HG02623 (cell line): ENCODE results near the gene CAMSAP2.
A peak's percentile ranks its signal among the peaks of the same experiment; 100 is the strongest.

Experiments used
- ATAC-seq: cut with Tn5 transposase; IDR thresholded peaks from one replicate; pipeline ENCODE4 v1.9.1; 2021; ENCODE audit warnings: moderate library complexity; ENCODE audit not compliant: unreplicated experiment

The CAMSAP2 gene

DNA sequence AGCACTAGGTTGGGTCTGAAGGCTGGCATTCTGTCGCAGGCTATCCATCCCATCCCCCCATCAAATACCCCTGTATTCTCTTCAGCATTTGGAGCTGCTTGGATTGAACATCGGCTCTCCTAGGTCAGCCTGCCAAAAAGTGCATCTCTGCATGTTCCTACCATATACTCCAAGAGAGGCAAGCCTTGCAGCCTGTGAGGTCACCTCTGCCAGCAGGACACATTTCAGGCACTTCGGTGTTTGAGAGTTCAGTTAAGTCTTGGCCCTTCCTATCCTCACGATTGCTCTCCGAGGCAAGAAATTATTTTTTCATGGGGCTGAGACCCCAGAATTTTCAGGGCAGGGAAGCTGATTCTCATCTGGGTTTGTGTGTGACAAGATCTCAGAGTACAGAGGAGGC, 136.7 kb downstream of the CAMSAP2 start:
- ATAC-seq, result no peak

DNA sequence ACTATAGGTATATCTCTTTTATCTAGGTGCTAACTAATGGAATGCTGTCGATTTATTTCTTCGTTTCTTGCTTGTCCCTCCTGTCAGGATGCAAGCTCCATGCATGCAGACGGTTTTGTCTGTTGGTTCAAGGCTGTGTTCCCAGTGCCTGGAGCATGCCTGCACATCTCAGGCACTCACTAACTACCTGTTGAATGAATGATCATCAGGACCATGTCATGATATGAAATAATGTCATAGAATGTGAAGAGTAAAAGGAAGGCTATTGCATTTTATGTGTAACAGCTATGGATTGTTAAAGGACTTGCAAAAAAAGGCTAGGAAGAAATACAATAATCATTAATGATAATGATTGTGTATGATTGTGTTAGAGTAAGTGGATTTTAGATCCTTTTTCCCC, 138.3 kb downstream of the CAMSAP2 start:
- no peak for ATAC-seq

DNA sequence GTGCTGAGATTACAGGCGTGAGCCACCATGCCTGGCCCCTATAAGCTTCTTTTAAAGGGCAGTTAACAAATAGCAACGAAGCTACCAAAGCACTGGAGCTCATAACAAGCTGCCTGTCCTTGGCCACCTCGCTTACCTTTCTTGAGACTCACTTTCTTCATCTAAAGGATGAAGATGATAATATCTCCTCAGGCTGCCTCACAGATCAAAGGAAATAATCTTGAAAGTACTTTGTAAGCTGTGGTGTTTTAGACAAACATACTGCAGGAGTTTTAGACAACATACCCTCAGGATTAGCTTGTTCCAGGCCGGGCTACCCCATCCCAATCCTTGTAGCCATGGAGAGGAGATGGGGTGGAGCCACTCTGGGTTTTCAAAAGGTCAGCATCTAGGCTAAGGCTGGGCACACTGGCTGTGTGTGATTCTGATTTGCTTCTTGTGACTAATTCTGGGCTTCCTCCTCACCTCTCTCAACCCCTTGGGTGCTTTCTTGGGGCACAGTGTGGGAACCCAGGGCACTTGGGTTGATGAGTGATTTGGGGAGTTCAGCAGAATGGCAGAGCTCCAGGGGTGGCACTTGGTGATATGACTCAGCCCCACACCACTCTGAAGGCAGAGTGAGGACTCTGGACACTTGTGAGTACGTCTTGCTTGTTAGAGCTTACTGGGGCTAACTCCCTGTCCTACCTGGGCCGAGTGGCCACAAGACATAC, 139.3 kb downstream of the CAMSAP2 start:
- peak; percentile 53 for ATAC-seq

DNA sequence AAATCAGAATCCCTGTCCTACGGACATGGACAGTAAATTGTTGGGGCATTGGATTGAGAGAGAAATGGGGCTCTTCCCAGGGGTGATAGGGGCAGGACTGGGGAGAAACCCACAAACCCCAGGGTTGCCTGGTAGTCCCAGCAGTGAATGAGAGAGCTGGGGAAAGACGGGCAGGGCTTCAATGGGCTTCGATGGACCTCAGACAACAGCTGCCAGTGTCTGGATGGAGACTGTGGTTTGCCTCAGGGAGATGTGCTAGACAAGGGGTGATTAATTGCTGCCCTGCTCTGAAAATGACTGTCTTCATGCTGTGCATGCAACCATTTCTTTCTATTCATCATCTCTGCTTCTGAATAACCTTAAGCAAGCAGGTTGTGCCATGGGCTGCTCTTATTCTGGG, 141.5 kb downstream of the CAMSAP2 start:
- ATAC-seq, result peak; percentile 68

DNA sequence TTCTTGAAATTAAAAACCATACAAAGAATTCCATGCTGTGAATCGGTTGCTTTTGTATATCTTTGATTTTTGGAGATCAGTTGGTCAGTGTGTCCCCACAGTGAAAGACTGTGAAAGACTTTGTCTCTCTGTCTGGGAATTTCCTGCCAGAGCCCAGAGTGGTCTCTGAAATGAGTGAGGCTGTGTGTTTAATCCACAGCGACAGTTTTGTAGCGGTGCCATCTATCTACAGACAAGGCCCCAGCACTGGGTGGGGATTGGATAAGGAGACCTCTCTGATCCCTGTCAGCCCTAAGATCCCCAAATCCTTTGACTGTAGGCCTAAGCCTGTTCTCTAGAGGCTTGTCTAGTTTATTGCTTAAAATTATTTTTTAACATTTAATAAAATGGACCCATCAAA, 144.4 kb downstream of the CAMSAP2 start:
- no peak for ATAC-seq

DNA sequence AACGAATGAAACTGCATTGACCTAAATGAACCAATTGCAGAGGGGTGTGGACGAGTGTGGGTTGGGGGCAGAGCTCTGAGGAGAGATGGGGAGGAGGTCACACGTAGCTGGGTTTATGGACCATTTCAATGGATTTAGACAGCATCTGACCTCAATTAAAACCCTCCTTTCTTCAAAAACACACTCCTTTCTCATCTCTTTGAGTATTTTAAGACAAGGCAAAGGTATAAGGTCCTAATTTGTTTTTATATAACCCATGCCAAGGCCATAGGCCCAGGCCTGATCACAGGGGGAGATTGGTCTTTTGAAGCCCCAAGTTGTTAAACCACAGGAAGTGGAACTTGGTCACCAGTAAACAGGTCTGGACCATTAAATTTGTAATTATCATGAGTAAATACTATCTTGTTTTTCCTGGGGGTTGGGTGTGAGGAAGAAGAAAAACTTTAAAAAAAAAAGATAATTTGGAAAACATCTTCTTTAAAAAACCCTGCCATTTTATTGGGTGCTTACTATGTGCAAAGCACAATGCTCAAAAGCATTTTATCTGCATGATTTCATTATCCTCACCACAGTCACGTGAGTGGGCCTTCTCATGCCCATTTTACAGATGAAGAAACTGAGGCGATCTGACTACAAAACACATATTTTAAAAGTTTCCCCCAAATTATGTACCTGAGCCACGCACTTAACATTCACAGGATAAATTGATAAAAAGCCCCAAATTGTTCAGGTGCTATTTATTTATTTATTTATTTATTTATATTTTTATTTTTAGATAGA, 147.1 kb downstream of the CAMSAP2 start:
- ATAC-seq, result no peak

DNA sequence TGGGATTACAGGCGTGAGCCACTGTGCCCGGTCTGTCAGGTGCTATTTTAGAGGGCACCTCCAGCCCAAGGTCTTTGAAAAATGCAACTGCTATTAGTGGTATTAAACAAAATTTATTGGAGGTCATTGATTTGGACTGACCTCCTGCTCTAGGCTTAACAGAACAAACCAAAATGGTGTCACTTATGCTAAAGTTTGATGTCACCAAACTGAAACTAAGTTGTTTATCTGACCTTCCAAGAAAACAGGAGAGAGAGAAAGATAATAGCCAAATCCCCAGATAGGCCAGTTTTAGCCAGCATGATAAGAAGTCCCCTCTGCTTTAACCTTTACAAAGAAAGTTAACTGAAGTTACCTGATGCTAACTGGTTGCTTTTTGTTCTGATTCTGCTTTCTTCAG, 147.9 kb downstream of the CAMSAP2 start:
- ATAC-seq, result no peak

DNA sequence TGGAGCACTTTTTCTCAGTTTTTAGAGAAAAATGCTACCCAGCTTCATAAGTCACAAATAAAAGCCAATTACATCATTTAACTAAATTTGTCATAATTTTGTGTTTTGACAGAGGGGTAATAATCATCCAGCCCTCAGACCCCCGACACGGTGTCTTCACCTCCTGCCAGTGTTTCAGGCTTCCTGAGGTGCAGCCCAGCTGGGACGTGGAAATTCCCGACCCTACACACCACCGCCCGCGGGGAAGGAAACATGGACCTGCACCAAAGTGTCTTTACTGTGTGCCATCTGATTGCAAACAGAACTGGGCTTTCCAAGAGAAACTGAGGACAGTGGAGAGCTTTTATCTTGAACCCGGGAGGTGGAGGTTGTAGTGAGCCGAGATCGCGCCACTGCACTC, 148.3 kb downstream of the CAMSAP2 start:
- no peak for ATAC-seq

DNA sequence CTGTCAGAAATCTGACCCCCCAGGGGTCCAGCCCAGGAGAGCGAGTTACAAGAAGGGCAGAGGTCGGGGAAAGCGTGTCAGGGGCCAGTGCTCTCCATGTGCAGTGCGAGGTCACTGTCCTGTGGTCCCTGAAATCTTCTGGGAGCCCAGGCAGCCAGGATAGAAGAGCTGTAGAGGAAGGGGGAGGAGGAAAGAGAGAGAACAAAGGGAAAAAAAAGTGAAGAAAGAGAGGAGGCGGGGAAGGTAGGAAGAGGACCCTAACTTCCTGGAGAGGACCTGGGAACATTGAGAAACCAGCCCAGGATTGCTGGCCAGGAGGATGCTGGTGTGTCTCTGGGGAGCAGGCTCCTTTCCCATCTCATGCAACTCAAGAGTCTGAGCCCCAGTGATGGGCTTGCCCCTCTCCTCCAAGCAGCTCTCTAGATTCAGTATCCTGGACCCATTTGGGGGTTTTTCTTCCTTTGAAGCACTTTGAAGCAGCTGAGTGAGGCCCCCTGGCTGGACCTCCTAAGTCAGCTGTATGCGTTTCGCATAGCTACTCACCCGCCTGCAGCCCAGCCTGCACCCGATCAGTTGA, 149.2 kb downstream of the CAMSAP2 start:
- no peak for ATAC-seq

DNA sequence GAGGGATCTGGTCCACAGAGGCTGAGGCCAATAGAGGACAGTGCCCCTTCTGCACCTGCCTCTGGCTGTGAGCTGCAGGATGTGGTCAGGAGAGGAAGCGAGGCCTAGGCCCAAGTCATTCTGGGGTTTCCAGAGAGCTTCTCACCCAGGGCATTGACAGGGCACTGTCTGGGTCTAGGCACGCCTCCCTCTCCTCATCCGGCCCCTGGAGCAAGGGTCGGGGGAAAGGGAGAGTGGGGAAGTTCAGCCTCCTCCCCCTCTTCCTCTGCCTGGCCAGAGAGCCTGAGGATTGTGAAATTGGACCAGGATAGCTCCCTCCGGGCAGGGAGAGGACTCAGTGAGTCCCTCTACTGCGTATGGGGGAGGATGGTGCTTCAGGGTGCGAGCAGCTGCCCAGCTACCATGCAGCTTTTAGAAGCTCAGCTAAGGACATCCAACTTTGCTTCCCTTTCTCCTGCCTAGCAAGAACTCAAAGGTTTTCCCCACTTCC, 149.7 kb downstream of the CAMSAP2 start:
- ATAC-seq, result peak; percentile 92

DNA sequence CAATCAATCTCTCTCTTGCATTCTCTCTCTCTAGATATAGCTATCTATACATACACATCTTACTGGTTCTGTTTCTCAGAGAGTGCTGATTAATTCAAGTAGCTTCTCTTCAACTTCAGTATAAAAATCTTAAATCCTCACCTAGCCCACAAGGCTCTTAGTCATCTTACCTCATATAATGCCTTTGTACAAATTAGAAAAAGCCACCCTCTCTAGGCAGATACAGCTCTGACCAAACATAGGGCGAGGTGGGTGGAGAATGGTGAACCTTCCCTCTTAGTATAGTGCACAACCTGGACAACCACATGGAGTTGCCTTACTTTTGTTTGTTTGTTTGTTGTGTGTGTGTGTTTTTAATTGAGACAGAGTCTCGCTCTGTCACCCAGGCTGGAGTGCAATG, 150.9 kb downstream of the CAMSAP2 start:
- ATAC-seq, result no peak

DNA sequence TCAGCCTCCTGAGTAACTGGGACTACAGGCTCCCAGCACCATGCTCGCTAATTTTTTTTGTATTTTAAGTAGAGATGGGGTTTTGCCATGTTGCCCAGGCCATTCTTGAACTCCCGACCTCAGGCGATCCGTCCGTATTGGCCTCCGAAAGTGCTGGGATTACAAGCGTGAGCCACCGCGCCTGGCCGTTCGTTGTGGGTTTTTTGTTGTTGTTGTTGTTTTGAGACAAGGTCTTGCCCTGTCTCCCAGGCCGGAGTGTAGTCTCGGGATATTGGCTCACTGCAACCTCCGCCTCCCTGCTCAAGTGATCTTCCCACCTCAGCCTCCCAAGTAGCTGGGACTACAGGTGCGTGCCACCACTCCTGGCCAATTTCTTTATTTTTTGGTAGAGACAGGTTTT, 151.3 kb downstream of the CAMSAP2 start:
- no peak for ATAC-seq

DNA sequence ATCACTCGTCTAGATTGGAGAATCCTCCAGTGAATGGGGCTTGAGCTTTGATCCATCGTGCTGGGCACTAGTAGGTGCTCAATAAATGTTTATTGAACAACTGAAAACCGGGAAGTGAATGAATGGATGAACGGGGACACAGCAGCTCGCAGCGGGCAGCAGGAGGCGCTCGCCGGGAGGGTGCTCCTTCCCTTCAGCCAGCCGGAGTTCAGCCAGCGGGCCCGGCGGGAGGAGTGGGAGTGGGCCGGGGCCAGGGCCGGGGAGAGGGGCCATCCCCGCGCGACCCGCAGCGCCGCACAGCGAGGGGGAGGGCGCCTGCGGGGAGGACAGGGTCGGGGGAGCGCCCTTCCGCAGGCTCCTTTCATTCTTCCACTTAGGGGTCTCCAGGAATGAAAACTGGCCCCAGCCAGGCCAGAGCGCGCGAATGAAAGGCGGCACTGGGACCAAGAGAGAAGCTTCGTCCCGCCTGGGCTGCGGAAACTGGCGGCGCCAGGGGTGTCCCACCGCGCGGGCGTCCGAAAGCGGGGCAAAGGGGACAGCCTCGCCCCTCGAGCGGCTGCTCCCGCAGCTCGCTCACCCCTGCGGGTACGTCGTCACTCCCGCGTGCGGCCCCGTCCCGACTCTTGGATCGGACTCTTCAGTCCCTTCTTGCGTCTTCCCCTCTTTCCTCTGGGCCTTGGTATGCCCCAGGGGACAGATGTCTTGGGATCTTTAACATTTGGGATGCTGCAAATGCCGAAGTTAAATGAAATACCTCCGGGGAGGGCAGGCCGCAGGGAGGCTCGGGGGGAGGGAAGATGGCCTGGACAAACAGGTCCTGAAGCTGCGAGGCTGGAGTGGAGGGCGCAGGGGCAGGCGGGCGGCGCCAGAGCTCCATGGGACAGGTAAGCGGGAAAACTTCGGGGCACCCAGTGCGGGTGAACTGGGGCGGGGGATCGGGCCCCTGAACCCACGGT, 152.4 kb downstream of the CAMSAP2 start:
- no peak for ATAC-seq

DNA sequence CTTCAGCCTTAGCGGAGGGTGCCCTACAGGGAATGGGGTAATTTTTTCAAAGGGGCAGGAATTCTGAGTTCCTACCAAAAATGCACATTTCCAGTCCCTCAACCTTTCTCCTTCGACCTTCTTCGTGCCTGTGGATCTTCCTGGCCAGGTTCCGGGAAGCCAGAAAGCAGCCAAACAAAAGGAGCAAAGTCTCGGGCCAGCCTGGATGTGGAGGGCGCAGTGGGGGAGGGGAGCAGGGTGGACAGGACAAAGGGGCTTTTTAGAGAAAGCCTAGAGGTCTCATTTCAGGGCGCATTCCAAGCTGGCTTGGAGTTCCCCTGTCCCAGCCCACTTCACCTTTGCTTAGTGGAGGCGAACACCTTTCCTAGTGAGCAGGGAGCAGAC, 153.1 kb downstream of the CAMSAP2 start:
- no peak for ATAC-seq

DNA sequence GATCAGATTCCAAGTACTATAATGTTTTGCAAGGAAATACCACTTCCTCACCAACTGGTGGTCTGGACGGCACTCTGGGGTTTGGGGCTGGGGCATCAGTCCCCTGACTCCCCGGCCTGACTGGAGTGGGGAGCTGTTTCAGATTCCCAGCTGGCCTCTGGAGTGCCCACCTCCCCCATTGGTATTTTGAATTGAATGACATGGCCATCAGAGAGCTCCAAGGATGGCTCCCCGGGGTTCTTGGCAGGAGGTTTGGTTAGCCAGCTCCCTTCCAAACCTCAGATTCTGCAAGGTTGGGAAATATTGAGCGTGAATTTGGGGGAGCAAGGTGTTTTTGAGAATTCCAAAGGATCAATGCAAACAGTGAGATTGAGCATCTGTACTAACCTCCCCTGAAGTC, 153.9 kb downstream of the CAMSAP2 start:
- no peak for ATAC-seq

DNA sequence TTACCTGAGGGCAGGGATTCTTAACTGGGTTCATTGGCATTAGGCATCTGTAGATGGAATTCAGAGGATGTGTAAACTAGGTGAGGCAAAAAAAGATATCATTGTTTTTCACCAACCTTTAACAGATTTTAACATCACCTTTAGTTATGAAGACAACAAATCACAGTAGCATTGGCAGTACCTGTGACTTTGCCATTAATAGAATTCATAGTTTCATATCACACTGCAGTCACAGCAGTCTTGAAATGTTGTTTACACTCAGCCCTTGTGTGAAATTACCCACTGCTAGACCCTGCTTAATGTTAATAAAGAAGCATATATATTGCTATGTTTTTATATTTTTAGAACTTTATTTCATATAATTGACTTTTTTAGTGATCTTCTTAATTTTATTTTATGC, 154.3 kb downstream of the CAMSAP2 start:
- ATAC-seq, result no peak

DNA sequence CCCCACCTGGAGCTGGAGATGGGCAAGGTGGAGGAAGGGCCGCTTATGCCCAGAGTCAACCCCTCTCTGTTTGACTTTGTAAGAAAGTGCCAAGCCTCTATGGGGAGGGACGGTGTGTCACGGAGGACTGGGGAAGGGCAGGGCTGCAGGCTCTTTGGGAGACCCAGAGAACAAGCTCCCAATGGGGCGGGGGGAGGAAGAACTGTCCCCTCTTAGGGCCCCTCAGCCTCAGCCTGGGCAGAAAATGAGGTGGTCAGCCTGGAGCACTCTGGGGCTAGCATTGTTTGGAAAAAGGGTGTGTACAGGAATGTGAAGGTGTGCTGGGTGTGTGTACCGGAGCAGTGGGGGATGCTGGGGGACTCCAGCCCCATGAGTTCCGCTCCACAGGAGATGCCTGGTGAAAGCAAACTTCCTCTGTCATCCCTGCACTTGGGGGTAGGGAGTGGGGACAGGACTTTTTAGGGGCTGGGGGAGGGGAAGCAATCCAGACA, 154.8 kb downstream of the CAMSAP2 start:
- no peak for ATAC-seq

DNA sequence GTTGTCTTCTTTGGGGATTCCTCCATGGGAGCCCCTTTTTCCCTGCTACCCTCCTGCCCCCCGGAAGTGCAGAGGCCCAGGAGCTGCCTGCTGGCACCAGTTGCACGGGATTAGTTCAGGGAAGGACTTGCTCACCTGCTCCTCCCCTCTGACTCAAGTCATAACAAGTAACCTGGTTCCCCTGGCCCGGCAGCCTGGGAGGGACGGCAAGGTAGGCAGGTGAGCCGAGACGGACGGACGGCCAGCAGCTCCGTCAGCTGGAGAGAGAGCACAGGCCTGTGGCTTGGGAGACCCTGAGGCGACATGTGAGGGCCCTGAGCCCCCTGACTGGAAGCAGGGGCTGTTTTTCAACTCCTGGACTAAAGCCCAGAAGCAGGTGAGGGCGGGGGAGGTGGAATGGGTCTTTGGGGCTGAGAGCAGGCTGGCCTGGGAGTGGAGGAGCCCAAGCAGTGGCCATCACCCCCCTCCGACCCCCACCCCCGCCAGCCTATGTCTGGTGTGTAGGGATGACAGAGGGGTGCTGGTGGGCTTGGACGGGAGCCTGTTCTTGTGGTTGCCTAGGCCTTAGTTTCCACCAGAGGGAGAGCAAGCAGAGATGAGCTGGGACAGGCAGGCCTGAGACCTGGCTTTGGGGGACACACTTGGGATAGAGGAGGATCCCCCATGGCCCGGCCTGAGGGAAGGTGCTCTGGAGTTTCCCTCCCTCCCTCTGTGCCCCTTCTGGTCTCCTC, 156.2 kb downstream of the CAMSAP2 start, which contains the start of gene INAVA:
Gene INAVA, plus strand, starts transcription at position 189 of the 731 bp plus-strand sequence. CDS start 3,501 bp downstream, outside the sequence.
- no peak for ATAC-seq

DNA sequence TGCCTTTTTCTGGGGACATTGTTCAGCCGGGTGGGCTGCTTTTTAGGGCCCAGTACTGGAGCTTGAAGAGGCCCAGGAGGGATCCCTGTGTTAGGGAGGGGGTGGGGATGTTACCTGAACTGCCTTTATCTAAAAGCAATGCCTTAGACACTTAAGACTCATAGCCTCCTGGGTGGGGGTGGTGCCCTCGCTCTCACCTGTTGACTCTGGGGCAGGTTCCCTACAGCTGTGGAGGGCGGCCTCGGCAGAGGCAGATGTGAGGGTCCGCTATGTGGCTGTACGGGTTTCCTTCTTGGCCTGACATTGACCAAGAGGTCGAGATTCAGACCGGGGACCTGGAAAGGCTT, 156.7 kb downstream of the CAMSAP2 start:
- no peak for ATAC-seq
